Prostate gland (tissue), 2 donors: ENCODE measurements around the gene TRIO.

Experiments used
- CTCF ChIP-seq, 4 experiments: fragments of 200-600 bp in 2 of 4; fragments of 450-650 bp in 2 of 4; sonication (generic) in 2 of 4; IDR thresholded peaks; 1 replicate in 3 of 4; 2 replicates in 1 of 4; pipeline ENCODE4 v1.5.1; 2016 to 2019; ENCODE audit warnings: antibody characterized with exemption in 4 of 4, mild to moderate bottlenecking in 2 of 4, moderate library complexity in 2 of 4
- POLR2A ChIP-seq: fragments of 450-650 bp; IDR thresholded peaks from one replicate; pipeline ENCODE4 v1.6.1; 2016; ENCODE audit warnings: antibody characterized with exemption, mild to moderate bottlenecking
- POLR2AphosphoS5 ChIP-seq: sonication (generic); formaldehyde crosslinking; IDR thresholded peaks from one replicate; pipeline ENCODE4 v1.6.1; 2017; ENCODE audit warnings: antibody characterized with exemption

- TF ChIP-seq CTCF (IDR thresholded peaks at IDR 0.05) (no peak), POLR2A (no peak), POLR2AphosphoS5 (no peak)
Measured at GRCh38 chr5:14239404-14239803, 96.3 kb downstream of the TRIO start.
